ENCODE measurements around the gene EPS15. TPM values are rescaled to one million over a fixed set of nuclear protein-coding genes. Genes with fewer than 3 reads are reported as not detected.
"Not testable (repeated sequence)": the region's sequence is repeated elsewhere in the genome, so short reads cannot be mapped to it uniquely, and the experiment has no call there.

EPS15 gene
- total RNA-seq, 1 donor from 2014 or later: 20.6 TPM

- no peak for DNase-seq (ENCODE audit: low read depth)
- no peak overlapping the region for H3K4me3 ChIP-seq (ENCODE audit: low read depth, low read length)
- no peak for TF ChIP-seq CTCF (conservative IDR thresholded peaks at IDR 0.05; ENCODE audit: low read depth, low read length)
These were observed 100.6 kb downstream of the EPS15 start for GRCh38 chr1:51418384-51418959.

- no peak for TF ChIP-seq CTCF (conservative IDR thresholded peaks at IDR 0.05; ENCODE audit: low read depth, low read length)
- DNase-seq (ENCODE audit: low read depth): no peak
- no peak overlapping the region for H3K4me3 ChIP-seq (ENCODE audit: low read depth, low read length)
These were observed 101.3 kb downstream of the EPS15 start for GRCh38 chr1:51417496-51418383.

- DNase-seq (ENCODE audit: low read depth): no peak
- H3K4me3 ChIP-seq (ENCODE audit: low read depth, low read length): no peak overlapping the region
- no peak for TF ChIP-seq CTCF (conservative IDR thresholded peaks at IDR 0.05; ENCODE audit: low read depth, low read length)
These were observed 102.2 kb downstream of the EPS15 start for GRCh38 chr1:51416910-51417309.

GRCh38 chr1:51415963-51416362 is 103.1 kb downstream of the EPS15 start:
- no peak for DNase-seq (ENCODE audit: low read depth)
- TF ChIP-seq CTCF (conservative IDR thresholded peaks at IDR 0.05; ENCODE audit: low read depth, low read length): no peak
- H3K4me3 ChIP-seq (ENCODE audit: low read depth, low read length): no peak overlapping the region

GRCh38 chr1:51414811-51415210 is 104.3 kb downstream of the EPS15 start:
- TF ChIP-seq CTCF (conservative IDR thresholded peaks at IDR 0.05; ENCODE audit: low read depth, low read length): no peak
- DNase-seq (ENCODE audit: low read depth): no peak

DNA sequence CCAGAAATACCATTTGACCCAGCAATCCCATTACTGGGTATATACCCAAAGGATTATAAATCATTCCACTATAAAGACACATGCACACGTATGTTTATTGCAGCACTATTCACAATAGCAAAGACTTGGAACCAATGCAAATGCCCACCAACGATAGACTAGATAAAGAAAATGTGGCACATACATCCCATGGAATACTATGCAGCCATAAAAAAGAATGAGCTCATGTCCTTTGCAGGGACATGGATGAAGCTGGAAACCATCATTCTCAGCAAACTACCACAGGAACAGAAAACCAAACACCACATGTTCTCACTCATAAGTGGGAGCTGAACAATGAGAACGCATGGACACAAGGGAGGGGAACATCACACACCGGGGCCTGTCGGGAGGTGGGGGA is 107.2 kb downstream of the EPS15 start:
- not testable (repeated sequence) for DNase-seq (ENCODE audit: low read depth); H3K4me3 ChIP-seq (ENCODE audit: low read depth, low read length)

More at GRCh38 chr1:51414811-51415210, 104.3 kb downstream of the EPS15 start:
- H3K4me3 ChIP-seq (ENCODE audit: low read depth, low read length): no peak overlapping the region

DNA sequence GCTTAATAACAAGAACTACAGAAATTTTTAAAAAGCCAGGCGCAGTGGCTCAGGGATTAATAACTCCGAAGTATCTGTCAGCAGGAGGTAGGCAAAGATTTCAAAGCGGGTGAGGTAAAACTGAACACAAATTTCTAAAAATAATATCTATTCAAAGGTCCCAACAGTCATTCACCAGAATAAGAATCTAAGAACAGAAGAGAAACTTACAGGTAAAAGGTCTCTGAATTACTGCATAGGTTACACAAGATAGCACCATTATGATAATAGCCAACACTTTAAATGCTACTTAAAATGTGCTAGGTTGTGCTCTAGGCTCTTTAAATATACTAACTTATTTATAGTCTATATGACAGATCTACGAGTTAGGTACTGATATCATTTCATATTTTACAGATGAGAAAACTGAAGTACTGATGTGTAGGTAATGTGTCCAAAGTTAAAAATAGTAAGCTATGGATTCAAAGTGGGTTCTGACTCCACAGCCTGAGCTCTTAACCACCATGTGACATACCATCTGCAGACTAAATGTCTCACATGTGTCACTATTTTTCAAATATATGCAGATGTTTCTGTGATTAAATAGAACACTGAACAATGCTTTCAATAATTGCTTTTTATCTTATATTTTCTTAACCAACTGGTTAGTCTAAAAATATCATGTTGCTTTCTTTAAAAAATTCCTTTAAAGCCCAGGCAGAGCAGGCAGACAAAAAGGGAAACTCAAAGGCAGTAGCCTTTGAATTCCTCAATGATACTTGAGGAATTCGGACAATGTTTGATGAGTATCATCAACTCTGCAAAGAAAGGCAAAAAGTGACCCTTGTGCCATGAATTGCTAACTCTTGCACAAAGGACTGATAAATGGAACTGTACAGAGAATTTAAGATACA is 108.3 kb downstream of the EPS15 start:
- H3K4me3 ChIP-seq (ENCODE audit: low read depth, low read length): no peak overlapping the region
- no peak for DNase-seq (ENCODE audit: low read depth)
- no peak for TF ChIP-seq CTCF (conservative IDR thresholded peaks at IDR 0.05; ENCODE audit: low read depth, low read length)

GRCh38 chr1:51409755-51410541 is 109.1 kb downstream of the EPS15 start:
- DNase-seq (ENCODE audit: low read depth): not testable (repeated sequence)

More at GRCh38 chr1:51409755-51410541, 109.1 kb downstream of the EPS15 start:
- not testable (repeated sequence) for H3K4me3 ChIP-seq (ENCODE audit: low read depth, low read length)

All from epithelial cell of proximal tubule (primary cell).